Measurements from ENCODE around the gene ZNF488. TPM values are rescaled to one million over a fixed set of nuclear protein-coding genes. Genes with fewer than 3 reads are reported as not detected.
A peak's percentile ranks its signal among the peaks of the same experiment; 100 is the strongest.

Gene ZNF488
- total RNA-seq, 1 donor from 2014 or later: 2.9 TPM

DNA sequence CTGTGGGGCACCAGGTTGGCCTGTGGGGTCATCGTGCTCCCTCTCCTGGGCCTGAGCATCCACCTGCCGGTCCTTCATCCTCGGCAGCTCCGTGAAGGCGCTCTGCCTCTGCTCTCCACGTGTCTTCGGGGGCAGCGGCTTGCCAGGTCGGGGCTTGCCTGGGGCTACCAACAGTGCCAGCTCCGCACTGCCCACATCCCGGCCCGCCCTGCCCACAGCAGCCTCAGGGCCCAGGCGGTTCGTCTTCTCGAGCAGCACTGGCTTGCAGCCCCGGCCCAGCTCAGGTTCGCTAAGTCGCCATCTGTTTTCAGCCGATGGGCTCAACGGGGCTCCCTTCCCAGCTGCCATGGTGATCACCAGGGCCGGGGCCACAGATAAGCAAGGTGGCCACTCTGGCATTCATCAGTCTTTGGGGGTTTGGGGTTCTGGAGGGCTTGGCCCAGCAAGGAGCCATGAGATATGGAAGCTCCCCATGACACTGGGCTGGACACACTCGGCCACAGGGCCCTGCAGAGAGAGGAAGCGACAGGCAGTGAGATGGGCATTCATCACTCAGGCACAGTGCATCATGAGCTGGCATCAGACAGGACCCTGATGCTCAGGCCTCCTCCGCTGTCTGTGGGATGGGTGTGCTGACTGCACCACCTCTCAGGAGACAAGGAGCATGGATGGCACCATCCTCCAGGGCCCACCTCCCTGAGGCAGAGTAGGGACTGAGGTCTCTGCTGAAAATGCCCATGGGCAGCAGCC is 15.5 kb downstream of the ZNF488 start:
- Mint-ChIP-seq H3K4me1 (no peaks in the 10 kb centered on the region), H3K27ac (ENCODE audit: unreplicated experiment) (peak overlapping the region; percentile 50), H3K36me3 (ENCODE audit: low read depth) (no peaks in the 10 kb centered on the region), H3K9me3 (no peaks in the 10 kb centered on the region), H3K4me3 (no peak overlapping the region), H3K27me3 (ENCODE audit: low read depth) (no peaks in the 10 kb centered on the region)
- TF ChIP-seq, protein P1, sequence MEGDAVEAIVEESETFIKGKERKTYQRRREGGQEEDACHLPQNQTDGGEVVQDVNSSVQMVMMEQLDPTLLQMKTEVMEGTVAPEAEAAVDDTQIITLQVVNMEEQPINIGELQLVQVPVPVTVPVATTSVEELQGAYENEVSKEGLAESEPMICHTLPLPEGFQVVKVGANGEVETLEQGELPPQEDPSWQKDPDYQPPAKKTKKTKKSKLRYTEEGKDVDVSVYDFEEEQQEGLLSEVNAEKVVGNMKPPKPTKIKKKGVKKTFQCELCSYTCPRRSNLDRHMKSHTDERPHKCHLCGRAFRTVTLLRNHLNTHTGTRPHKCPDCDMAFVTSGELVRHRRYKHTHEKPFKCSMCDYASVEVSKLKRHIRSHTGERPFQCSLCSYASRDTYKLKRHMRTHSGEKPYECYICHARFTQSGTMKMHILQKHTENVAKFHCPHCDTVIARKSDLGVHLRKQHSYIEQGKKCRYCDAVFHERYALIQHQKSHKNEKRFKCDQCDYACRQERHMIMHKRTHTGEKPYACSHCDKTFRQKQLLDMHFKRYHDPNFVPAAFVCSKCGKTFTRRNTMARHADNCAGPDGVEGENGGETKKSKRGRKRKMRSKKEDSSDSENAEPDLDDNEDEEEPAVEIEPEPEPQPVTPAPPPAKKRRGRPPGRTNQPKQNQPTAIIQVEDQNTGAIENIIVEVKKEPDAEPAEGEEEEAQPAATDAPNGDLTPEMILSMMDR (conservative IDR thresholded peaks at IDR 0.05): no peak
- DNase-seq (ENCODE audit: low read depth, low spot score): no peak

DNA sequence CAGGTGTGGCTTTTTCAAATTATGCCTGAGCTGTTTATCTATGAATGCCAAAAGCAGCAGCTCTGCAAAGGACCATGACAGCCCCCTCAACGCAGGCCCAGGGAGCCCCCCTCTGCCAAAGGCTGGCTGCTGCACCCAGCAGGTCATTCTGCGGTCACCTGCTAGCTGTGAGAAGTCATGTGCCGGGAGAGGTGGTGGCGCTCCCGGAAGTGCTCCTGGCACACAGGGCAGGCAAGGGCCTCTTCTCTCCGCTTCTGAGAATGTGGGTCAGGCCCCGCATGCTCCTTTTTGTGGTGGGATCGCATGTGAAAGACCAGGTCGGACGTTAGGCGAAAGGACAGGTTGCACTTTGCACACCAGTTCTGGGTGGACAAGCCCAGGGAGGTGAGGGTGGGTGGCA is 16.4 kb downstream of the ZNF488 start:
- Mint-ChIP-seq H3K4me1 (no peaks in the 10 kb centered on the region), H3K27me3 (ENCODE audit: low read depth) (no peaks in the 10 kb centered on the region)

DNA sequence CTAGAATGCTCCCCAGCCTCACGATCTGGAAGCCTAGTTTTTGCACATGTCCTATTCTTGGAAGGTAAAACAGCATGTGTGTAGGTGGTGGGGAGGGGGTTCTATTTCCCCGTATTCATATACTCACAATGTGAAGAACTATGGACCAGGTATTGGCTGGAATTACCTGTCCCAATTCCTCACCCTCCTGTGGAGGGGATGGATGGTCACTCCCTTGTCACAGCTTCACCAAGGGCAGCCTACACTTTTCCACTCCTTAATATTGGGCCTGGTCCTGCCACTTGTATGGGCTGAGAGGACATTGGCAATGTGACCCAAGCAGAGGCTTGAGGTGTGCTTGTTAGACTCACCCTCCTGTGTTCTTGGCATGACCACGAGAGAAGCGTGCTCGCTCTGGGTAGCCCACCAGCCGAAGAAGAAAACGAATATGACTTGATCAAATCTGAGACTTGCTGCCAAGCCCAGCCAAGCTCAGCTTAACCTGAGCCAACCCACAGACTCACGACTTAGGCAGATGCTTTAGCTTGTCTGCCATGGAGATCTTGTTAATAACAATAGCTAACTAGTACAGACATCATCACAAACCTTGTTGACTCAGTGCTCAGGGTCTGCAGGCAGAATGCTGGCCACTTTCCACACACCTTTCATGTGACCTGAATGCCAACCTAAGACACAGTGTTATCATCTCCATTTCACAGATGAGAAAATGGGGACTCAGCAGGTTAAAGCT is 17.2 kb downstream of the ZNF488 start:
- Mint-ChIP-seq H3K27ac (ENCODE audit: unreplicated experiment) (no peak overlapping the region), H3K27me3 (ENCODE audit: low read depth) (no peaks in the 10 kb centered on the region), H3K36me3 (ENCODE audit: low read depth) (no peaks in the 10 kb centered on the region), H3K4me1 (no peaks in the 10 kb centered on the region), H3K4me3 (no peak overlapping the region), H3K9me3 (no peaks in the 10 kb centered on the region)
- no peak for DNase-seq (ENCODE audit: low read depth, low spot score)
- TF ChIP-seq, protein P1 (conservative IDR thresholded peaks at IDR 0.05): no peak

More for the DNA sequence above, 16.4 kb downstream of the ZNF488 start:
- no peak overlapping the region for H3K4me3 Mint-ChIP-seq
- H3K36me3 Mint-ChIP-seq (ENCODE audit: low read depth): no peaks in the 10 kb centered on the region
- DNase-seq (ENCODE audit: low read depth, low spot score): no peak
- H3K27ac Mint-ChIP-seq (ENCODE audit: unreplicated experiment): no peak overlapping the region
- TF ChIP-seq, protein P1 (conservative IDR thresholded peaks at IDR 0.05): no peak
- no peaks in the 10 kb centered on the region for H3K9me3 Mint-ChIP-seq

DNA sequence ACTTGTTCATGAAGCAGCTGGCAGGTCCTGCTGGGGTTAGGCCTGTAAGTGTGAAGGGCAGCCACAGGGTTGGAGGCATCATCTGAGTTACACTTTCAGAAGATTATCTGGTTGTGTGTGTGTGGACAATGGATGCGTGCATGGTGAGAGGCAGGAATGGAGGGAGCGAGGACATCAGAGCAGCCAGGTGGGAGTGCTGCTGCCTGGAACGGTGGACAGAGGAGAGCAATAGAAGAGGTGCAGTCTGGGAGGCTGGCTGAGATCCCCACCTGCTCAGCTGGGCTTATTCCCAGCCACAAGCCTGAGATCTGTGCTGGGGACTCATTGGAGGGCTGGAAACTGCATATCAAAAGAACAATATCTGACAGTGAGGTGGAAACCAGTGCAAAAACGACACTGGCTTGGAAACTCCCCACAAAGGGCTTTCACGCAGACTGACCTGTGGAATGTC is 17.9 kb downstream of the ZNF488 start:
- Mint-ChIP-seq H3K27ac (ENCODE audit: unreplicated experiment) (no peak overlapping the region), H3K36me3 (ENCODE audit: low read depth) (no peaks in the 10 kb centered on the region)

DNA sequence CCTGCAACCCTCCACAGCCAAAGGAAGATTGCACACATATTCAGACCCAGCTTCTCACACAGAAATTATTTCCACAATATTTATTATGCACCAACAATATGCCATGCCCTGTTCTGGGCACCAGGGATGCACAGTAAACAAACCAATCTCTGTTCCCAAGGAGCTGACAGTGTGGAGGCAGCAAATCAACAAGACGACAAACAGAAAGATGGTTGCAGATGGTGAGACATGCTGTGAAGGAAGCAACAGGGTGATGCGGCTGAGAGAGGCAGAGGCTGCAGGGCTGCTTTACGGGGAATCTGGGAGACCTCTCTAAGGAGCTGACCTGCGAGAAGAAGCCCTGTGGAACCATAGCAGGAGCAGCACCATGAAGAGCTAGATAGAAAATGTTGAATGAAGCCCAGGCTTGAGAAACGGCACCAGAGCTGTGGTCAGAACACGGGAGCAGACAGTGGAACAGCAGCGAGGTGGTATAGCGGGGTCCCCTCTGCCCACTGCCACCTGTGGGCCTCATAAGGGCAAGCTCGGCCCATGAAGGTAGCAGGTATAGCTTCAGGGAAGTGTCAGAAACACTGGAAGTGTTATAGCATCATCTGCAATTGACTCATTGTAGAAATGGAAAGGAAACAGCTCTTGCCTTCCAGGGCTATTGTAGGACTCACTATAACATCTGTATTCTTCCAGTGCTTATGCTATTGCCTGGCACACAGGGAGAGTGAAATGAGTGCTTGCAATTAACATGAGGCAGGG is 18.5 kb downstream of the ZNF488 start:
- Mint-ChIP-seq H3K9me3 (no peaks in the 10 kb centered on the region), H3K27ac (ENCODE audit: unreplicated experiment) (no peak overlapping the region), H3K4me3 (no peak overlapping the region), H3K36me3 (ENCODE audit: low read depth) (no peaks in the 10 kb centered on the region), H3K27me3 (ENCODE audit: low read depth) (no peaks in the 10 kb centered on the region), H3K4me1 (no peaks in the 10 kb centered on the region)
- DNase-seq (ENCODE audit: low read depth, low spot score): no peak
- TF ChIP-seq, protein P1 (conservative IDR thresholded peaks at IDR 0.05): no peak

More for the DNA sequence above, 17.9 kb downstream of the ZNF488 start:
- TF ChIP-seq, protein P1 (conservative IDR thresholded peaks at IDR 0.05): no peak
- H3K4me1 Mint-ChIP-seq: no peaks in the 10 kb centered on the region
- H3K9me3 Mint-ChIP-seq: no peaks in the 10 kb centered on the region
- H3K4me3 Mint-ChIP-seq: no peak overlapping the region
- no peaks in the 10 kb centered on the region for H3K27me3 Mint-ChIP-seq (ENCODE audit: low read depth)
- DNase-seq (ENCODE audit: low read depth, low spot score): no peak
